Transverse colon (tissue), 4 donors: ENCODE results near the gene ANO9. TPM values are rescaled to one million over a fixed set of nuclear protein-coding genes. Genes with fewer than 3 reads are reported as not detected.

Experiments
- DNase-seq: peaks from one replicate; pipeline ENCODE4 v3.0.0-alpha.2; 2019
- H3K27ac ChIP-seq, 4 donors: fragments of 200-600 bp; sonication (generic); 2 replicates each; pipeline ENCODE4 v1.5.1; 2016 to 2018; ENCODE audit warnings: inconsistent platforms in 4 of 4
- H3K27me3 ChIP-seq: fragments of 200-600 bp; sonication (generic); 2 replicates; pipeline ENCODE4 v1.5.1; 2017; ENCODE audit warnings: inconsistent platforms
- H3K36me3 ChIP-seq, 4 donors: fragments of 200-600 bp; sonication (generic); 2 replicates each; pipeline ENCODE4 v1.5.1; 2017 to 2019; ENCODE audit warnings: inconsistent platforms in 4 of 4
- H3K4me1 ChIP-seq, 4 donors: fragments of 200-600 bp; sonication (generic); 2 replicates each; pipeline ENCODE4 v1.5.1; 2017 to 2020; ENCODE audit warnings: inconsistent platforms in 4 of 4
- H3K4me3 ChIP-seq, 4 donors: fragments of 200-600 bp; sonication (generic); 1 replicate in 1 of 4; 2 replicates in 3 of 4; pipeline versions ENCODE4 v1.5.1 to v1.6.1; 2017 to 2019; ENCODE audit warnings: inconsistent platforms in 4 of 4
- H3K9me3 ChIP-seq, 2 donors: fragments of 200-600 bp; sonication (generic); 2 replicates each; pipeline ENCODE4 v1.5.1; 2017 to 2019; ENCODE audit warnings: inconsistent platforms in 2 of 2
- EP300 ChIP-seq: sonication (generic); formaldehyde crosslinking; IDR thresholded peaks from one replicate; pipeline ENCODE4 v1.6.1; 2017; ENCODE audit warnings: antibody characterized with exemption, low read depth
- POLR2A ChIP-seq: fragments of 450-650 bp; IDR thresholded peaks from one replicate; pipeline ENCODE4 v1.6.1; 2016; ENCODE audit warnings: antibody characterized with exemption, mild to moderate bottlenecking, moderate library complexity
- POLR2AphosphoS5 ChIP-seq, 3 donors: sonication (generic); formaldehyde crosslinking; IDR thresholded peaks; one replicate each; pipeline ENCODE4 v1.6.1; 2016; ENCODE audit warnings: antibody characterized with exemption in 3 of 3
- WGBS, 2 donors: methylation state at CpG; one replicate each; pipeline ENCODE4 v1.1.5; 2018; ENCODE audit warnings: low coverage in 1 of 2; 5-methylcytosine and 5-hydroxymethylcytosine counted together
- in situ Hi-C, 4 donors: fragments of 200-750 bp; cut with MboI; loops; one replicate each; pipeline versions ENCODE4 v1.15.0 to v1.15.1; 2017; ENCODE audit warnings: low sequenced_read_pairs in 3 of 4, low pct_ligation_motif_present in 1 of 4, low pct_unique_long_range_greater_than_20kb in 1 of 4
- intact Hi-C: fragments of 100-400 bp; cut with DNase I; formaldehyde crosslinking; loops from one replicate; pipeline ENCODE4 v1.15.1; 2023; ENCODE audit warnings: low total_unique reads
- total RNA-seq, 4 donors: library from RNA; depleted of rRNA; stranded (reverse); fragments of >200 nt; gene quantifications; one replicate each; pipeline ENCODE4 v1.1.0, GENCODE V29; 2016
- TF ChIP-seq, protein P1 (sequence below), 5 experiments: fragments of 200-600 bp in 3 of 5; fragments of 450-650 bp in 2 of 5; sonication (generic) in 3 of 5; IDR thresholded peaks; 1 replicate in 2 of 5; 2 replicates in 3 of 5; pipeline ENCODE4 v1.5.1; 2016 to 2017; ENCODE audit warnings: antibody characterized with exemption in 5 of 5, inconsistent platforms in 3 of 5, mild to moderate bottlenecking in 2 of 5, moderate library complexity in 1 of 5

The ANO9 gene
- total RNA-seq, 4 donors from 2014 or later = 117 to 490 (median 296) TPM

DNA sequence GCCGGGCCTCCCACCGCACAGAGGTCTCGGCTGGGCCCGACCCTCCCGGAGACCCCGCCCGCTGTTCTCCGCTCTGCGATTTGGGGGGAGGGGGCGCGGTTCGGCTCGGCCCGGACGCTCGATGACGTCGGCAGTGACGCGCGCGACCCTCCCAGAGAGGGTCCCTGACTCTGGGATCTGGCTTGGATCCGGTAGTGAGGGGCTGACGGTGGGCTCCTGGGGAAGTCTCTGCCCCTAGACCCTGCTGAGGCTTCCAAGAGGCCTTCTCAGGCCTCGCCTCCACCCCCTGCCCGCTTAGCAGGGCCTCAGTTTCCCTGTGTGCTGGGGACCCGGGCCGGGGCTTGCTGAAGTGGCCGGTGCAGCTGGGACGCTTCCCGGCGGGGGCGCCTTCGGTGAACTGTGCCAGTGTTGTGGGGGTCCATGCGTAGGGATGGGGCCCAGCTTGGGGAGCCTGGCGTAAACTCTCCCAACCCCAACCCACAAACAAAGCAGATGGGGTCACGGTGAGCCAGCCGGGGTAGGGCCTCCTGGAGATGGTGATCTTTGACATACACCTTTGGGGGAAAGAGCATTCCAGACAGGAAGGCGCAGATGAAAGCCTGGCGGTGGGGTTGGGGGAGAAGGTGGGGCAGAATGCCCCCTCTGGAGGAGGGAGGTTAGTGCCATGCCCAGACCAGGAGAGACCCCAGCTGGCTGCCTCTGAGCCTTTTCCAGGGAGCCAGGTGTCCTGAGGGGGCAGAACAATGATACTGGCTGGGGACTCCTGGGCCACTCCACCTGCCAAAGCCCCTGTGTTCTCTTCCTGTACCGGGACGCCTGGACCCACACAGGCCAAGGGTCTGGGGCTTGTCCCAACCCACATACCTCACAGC, 71.5 kb downstream of the ANO9 start:
- H3K4me3 ChIP-seq = no peak overlapping the region
- TF ChIP-seq POLR2AphosphoS5 (IDR thresholded peaks at IDR 0.05) (no peak), POLR2A (no peak), EP300 (no peak)
- TF ChIP-seq, protein P1, sequence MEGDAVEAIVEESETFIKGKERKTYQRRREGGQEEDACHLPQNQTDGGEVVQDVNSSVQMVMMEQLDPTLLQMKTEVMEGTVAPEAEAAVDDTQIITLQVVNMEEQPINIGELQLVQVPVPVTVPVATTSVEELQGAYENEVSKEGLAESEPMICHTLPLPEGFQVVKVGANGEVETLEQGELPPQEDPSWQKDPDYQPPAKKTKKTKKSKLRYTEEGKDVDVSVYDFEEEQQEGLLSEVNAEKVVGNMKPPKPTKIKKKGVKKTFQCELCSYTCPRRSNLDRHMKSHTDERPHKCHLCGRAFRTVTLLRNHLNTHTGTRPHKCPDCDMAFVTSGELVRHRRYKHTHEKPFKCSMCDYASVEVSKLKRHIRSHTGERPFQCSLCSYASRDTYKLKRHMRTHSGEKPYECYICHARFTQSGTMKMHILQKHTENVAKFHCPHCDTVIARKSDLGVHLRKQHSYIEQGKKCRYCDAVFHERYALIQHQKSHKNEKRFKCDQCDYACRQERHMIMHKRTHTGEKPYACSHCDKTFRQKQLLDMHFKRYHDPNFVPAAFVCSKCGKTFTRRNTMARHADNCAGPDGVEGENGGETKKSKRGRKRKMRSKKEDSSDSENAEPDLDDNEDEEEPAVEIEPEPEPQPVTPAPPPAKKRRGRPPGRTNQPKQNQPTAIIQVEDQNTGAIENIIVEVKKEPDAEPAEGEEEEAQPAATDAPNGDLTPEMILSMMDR (IDR thresholded peaks at IDR 0.05) = no peak
- H3K27me3 ChIP-seq = peaks cover 50% of the 10 kb centered on the region
- in situ Hi-C loops = no loop called here
- H3K4me1 ChIP-seq = peaks cover 0 to 10% (median 8%) of the 10 kb centered on the region in 4 donors
- intact Hi-C loops = loop anchor here (10.0 kb wide), 1 partner anchor 74 kb away; the partner anchor contains the start of gene ANO9
- no peak overlapping the region for H3K27ac ChIP-seq
- H3K36me3 ChIP-seq = no peaks in the 10 kb centered on the region
- no peak for DNase-seq
- 53% methylated on average over 13 of the region's 42 CpGs; no CpG with 5 or more reads in 1 of the 2 donors for WGBS, 2 donors
- no peaks in the 10 kb centered on the region for H3K9me3 ChIP-seq

DNA sequence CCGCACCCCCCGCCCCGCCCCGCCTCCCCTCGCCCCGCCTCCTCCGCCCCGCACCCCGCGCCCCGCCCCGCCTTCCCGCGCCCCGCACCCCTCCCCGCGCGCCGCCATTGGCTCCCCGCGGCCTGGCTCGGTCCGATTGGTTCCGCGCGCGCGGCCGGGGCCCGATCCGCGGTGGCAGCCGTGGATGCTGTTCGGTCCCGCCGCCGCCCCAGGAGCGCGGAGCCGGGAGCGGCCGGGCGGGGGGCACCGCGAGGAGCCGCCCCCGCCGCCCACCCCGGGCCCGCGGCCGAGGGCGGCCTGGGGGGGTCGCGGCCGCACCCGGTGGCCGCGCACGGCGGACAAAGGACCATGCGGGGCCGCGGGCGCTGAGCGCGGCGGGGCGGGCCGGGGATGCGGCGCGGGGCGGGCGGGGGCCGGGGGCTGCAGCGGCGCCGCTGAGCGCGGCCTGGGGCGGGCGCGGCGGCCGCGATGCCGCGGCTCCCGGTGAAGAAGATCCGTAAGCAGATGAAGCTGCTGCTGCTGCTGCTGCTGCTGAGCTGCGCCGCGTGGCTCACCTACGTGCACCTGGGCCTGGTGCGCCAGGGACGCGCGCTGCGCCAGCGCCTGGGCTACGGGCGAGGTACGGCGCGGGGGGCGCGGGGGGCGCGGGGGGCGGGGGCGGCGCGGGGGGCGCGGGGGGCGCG, 72.3 kb downstream of the ANO9 start, which contains the start of gene B4GALNT4:
Gene B4GALNT4 (plus strand): TSS at position 164 of the 683 bp plus-strand sequence. CDS start 305 bp downstream, at position 469.
- H3K27me3 ChIP-seq = peaks cover 50% of the 10 kb centered on the region
- no peaks in the 10 kb centered on the region for H3K9me3 ChIP-seq
- intact Hi-C loops (loop anchor here (10.0 kb wide), 1 partner anchor 75 kb away; the partner anchor contains the start of gene ANO9), in situ Hi-C loops (loop anchor here in 2 of 4 donors (5.0 to 10.0 kb wide), 2 partner anchors 62 to 115 kb away; partner anchors contain the start of gene IFITM2 (in 1 of the 2))
- no CpG with 5 or more reads among the region's 118 CpGs for WGBS, 2 donors
- peaks cover 0 to 10% (median 8%) of the 10 kb centered on the region in 4 donors for H3K4me1 ChIP-seq
- no peak for DNase-seq
- TF ChIP-seq, protein P1 (IDR thresholded peaks at IDR 0.05) = no peak
- TF ChIP-seq EP300 (no peak), POLR2A (no peak), POLR2AphosphoS5 (IDR thresholded peaks at IDR 0.05) (no peak)
- no peaks in the 10 kb centered on the region for H3K36me3 ChIP-seq
- H3K27ac ChIP-seq = no peak within 1 kb of the TSS
- peak within 1 kb of the TSS in 1 of 4 donors; percentile 42 for H3K4me3 ChIP-seq

DNA sequence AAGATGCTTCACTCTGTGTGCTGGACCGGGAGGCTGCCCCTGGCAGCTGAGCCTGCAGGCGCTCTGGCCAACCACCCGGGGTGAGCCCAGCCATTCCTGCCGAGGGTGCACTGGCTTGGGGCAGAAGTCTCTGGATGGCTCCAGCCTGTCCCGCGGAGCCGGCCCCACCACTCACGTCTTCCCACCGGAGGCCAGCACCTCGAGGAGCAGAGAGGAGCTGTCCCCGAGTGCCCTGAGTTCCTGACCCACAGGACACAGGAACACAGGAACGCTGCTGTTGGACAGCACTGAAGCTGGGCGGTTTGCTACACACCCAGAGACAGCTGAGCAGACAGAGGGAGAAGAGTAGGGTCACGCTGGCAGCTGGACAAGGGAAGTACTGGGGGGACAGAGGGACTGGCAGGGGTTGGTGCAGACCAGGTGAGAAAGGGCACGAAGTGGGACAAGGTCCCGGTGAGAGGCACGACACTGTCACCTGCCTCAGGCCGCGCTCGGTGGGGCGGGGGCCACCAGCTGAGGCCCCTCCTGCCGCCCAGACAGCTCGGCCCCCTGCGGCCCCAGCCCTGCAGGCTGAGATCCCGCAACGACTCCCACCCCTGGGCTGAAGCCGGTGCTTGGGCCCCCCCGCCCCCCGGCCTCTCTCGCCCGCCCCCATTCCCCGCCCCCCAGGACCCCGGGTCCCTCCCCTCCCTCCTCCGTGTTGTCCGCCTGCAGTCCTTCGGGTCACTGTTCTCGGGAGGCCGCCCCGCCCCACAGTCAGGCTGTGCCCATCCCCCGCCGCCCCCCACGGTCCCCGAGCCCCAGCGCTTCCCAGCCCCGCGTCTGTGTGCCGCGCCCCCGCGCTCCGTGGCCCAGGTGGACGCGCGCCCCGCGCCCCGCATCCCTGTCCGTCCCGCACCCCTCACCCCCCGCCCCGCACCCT, 73.1 kb downstream of the ANO9 start:
- WGBS, 2 donors = 7% methylated on average over 12 of the region's 61 CpGs; no CpG with 5 or more reads in 1 of the 2 donors
- H3K4me3 ChIP-seq = peak overlapping the region in 1 of 4 donors; percentile 42
- no peaks in the 10 kb centered on the region for H3K9me3 ChIP-seq
- H3K27ac ChIP-seq = no peak overlapping the region
- intact Hi-C loops = no loop called here
- TF ChIP-seq POLR2AphosphoS5 (IDR thresholded peaks at IDR 0.05) (no peak), EP300 (no peak), POLR2A (no peak)
- TF ChIP-seq, protein P1 (IDR thresholded peaks at IDR 0.05) = no peak
- peaks cover 50% of the 10 kb centered on the region for H3K27me3 ChIP-seq
- no peaks in the 10 kb centered on the region for H3K36me3 ChIP-seq
- peaks cover 0 to 10% (median 8%) of the 10 kb centered on the region in 4 donors for H3K4me1 ChIP-seq
- no peak for DNase-seq
- in situ Hi-C loops = loop anchor here in 2 of 4 donors (5.0 to 10.0 kb wide), 2 partner anchors 61 to 114 kb away; partner anchors contain the start of gene IFITM2 (in 1 of the 2)
